ENCODE measurements around the gene DSCAM. TPM values are rescaled to one million over a fixed set of nuclear protein-coding genes. Genes with fewer than 3 reads are reported as not detected.

Gene DSCAM
- total and polyA plus RNA-seq, 10 of the 15 experiments (the other 5 are each of a cell fraction or from before 2014, with no cell fraction given), result not detected

GRCh38 chr21:40568807-40569206 lies 278.2 kb downstream of the DSCAM start (continued):
- TF ChIP-seq GABPA (IDR thresholded peaks at IDR 0.05; ENCODE audit: low read depth), result no peak
- no peak for TF ChIP-seq GATAD2B (conservative IDR thresholded peaks at IDR 0.05; ENCODE audit: low read depth)
- no peak for TF ChIP-seq RAD21 (IDR thresholded peaks at IDR 0.05; ENCODE audit: insufficient read depth, low read depth, low read length)

GRCh38 chr21:40567501-40567900 lies 279.5 kb downstream of the DSCAM start:
- no TSS peak for BruUV-seq (replicated peaks)
- no peak overlapping the region for H2AFZ ChIP-seq (ENCODE audit: control insufficient read depth, low read depth, low read length)
- ChIA-PET CTCF (no interaction called here), RAD21 (ENCODE audit: unreplicated experiment) (no interaction called here), SMC1A (ENCODE audit: uncharacterized antibody, unreplicated experiment) (no interaction called here), POLR2A (no interaction called here)
- in situ Hi-C loops (cut with MboI) (no loop called here), intact Hi-C loops (cut with micrococcal nuclease; ENCODE audit: unreplicated experiment) (no loop called here)
- ATAC-seq (no peak), FAIRE-seq (no peak), DNase-seq (ENCODE audit: low read depth, low spot score) (no peak)
- no peaks in the 10 kb centered on the region for H3K4me1 ChIP-seq (ENCODE audit: control insufficient read depth, insufficient read depth, low read length)
- H3K27me3 ChIP-seq (replicated peaks in 1 of 2; ENCODE audit: control insufficient read depth in 2 of 2, insufficient read depth in 2 of 2, low read length in 1 of 2), result no peaks in the 10 kb centered on the region
- H3K27ac ChIP-seq (ENCODE audit: control insufficient read depth, insufficient read depth), result no peak overlapping the region
- H4K20me1 ChIP-seq (ENCODE audit: control insufficient read depth, insufficient read depth), result no peaks in the 10 kb centered on the region
- no peaks in the 10 kb centered on the region for H3K79me2 ChIP-seq (ENCODE audit: control insufficient read depth, insufficient read depth, low read length)
- H3K9ac ChIP-seq (ENCODE audit: control insufficient read depth, insufficient read depth, low read length), result no peak overlapping the region
- no peaks in the 10 kb centered on the region; the same call in 2 of the 3 replicates for H3K9me3 ChIP-seq (replicated peaks; ENCODE audit: control insufficient read depth, insufficient read depth, low read length)
- WGBS (ENCODE audit: insufficient coverage, insufficient replicate concordance, low lambda C conversion rate, missing lambda C conversion rate), result 17% methylated on average over 3 of the region's 3 CpGs
- no peaks in the 10 kb centered on the region for H3K36me3 ChIP-seq (ENCODE audit: control insufficient read depth in 2 of 2, insufficient read depth in 2 of 2, low read length in 1 of 2)
- H3K4me3 ChIP-seq, result no peak overlapping the region
- H3K4me2 ChIP-seq (ENCODE audit: control insufficient read depth, insufficient read depth), result no peak overlapping the region
- TF ChIP-seq BACH1 (IDR thresholded peaks at IDR 0.05; ENCODE audit: borderline replicate concordance) (no peak), SMAD1 (IDR thresholded peaks at IDR 0.05; ENCODE audit: low read depth, partially characterized antibody) (no peak), CBX3 (IDR thresholded peaks at IDR 0.05; ENCODE audit: borderline replicate concordance, low read depth) (no peak), ATF7 (IDR thresholded peaks at IDR 0.05; ENCODE audit: low read depth) (no peak), YBX1 (IDR thresholded peaks at IDR 0.05) (no peak), CEBPZ (IDR thresholded peaks at IDR 0.05; ENCODE audit: low read depth, low read length) (no peak), USF1 (IDR thresholded peaks at IDR 0.05; ENCODE audit: borderline replicate concordance, extremely low read length, insufficient read depth, low read depth, low read length) (no peak), BCLAF1 (IDR thresholded peaks at IDR 0.05) (no peak), ETV6 (conservative IDR thresholded peaks at IDR 0.05 in 1 of 2, IDR thresholded peaks at IDR 0.05 in 1 of 2; ENCODE audit: borderline replicate concordance in 1 of 2, low read depth in 1 of 2) (no peak)

Measured in GM12878 (cell line).